Activated CD8-positive, alpha-beta memory T cell treated with anti-CD3 and anti-CD28 coated beads, Interleukin-2, amount 50 U/mL, for 1 hour (primary cell): ENCODE results near the gene HNF1A.
"Not testable (repeated sequence)": the region's sequence is repeated elsewhere in the genome, so short reads cannot be mapped to it uniquely, and the experiment has no call there.

ENCODE experiments used
- DNase-seq: peaks from one replicate; pipeline ENCODE4 v3.0.0-alpha.2; 2020; ENCODE audit errors: extremely low read depth

Gene HNF1A

DNA sequence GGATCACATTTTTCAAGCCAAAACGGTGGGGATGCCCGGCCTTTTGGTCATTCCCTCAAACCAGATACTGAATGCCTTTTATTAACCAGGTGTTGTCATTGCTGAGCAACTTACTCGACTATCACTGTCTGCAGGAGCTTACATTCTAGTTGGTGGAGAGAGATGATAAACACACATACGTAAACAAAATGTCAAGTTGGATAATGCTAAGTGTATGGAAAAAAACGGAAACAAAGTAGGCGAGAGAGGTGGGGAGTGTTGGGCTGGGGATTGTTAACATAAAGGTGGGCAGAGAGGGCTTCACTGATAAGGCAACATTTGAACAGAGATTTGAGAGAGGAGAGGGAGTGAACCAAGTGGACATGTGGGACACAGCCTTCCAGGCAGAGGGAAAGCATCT is 33.5 kb downstream of the HNF1A start:
- DNase-seq, result no peak

DNA sequence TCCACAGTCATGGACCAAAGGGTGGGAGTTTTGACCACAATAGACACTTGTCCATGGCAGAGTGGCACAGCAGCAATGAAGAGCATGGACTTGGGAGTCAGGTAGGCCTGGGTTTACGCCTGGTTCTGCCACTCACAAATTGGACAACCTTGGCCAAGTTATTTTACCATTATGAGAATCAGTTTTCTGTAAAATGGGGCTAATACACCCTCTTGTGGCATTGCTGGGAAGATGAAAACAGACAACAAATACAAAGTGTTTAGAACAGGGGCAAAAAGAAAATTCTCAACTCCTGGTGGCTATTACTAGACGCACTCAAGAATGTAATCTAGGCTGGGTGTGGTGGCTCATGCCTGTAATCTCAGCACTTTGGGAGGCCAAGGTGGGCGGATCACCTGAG is 35.4 kb downstream of the HNF1A start:
- DNase-seq, result no peak

DNA sequence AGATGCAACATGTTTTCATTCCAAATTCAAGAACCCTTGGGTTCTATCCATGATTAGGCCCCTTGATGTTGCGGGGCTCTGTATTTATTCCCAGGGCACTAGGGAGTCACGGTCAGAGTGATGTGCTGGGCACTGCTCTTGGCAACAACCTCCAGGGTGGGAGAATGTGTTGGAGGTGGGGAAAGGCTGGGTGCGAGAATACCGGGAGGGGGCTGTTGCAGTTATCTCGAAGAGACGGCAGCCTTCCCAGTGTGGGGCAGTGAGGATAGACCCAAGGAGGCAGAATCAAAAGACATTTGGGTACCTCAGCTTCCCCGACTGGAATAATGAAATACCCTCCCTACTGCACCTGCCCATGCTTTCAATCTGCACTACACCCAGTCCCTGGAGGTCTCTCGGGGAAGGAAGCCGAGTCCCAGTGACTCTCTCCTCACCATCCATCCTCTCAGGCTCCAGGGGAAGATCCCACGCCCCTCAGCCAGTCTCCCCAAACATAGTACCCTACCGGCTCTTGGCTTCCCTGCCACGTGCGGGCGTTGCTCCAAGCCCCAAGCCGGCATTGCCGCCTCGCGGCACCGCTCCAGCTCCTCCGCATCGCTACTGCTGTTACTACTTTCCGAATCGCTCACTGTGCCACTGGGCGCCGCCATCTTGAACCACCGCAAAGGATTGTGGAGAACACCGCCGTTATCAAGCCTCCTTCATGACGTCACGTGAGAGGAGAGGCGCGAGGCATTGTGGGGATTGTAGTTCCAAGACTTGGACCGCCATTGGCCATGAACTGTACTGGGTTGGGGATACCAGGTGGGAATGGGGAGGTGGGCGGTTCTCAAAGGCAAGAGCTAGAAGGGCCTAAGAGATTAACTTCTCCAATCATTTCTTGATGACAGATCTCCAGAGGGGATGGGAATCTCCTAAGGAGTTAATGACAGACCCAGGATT is 37.8 kb downstream of the HNF1A start, which contains the start of gene C12orf43:
TSS of gene C12orf43 (minus strand) at position 663 of the 942 bp plus-strand sequence. CDS start at position 650, 13 bp downstream.
- DNase-seq, result peak; percentile 86

DNA sequence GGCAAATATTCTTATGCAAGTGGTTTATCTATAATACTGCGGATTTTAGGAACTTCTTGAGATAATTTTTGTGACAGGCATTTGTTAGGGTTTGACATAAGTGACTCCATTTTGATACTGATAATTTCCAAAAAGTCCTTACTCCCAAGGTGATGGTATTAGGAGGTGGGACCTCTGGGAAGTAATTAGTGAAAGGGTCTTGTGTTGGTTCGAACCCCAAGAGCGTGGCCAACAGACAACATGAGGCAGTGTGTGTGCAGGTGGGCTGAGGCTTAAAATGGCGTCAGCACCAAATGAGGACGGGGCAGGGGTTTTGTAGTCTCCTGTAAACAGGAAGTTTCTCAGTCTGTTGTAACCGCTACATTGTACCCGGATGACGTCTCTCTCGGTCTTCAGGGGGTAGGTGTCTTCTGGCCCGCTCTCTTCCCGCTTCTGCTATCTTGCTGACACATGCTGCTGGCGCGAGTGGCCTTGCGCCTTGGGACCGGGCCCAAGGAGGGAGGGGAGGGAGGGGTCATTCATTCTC is 39.7 kb downstream of the HNF1A start:
- no peak for DNase-seq

DNA sequence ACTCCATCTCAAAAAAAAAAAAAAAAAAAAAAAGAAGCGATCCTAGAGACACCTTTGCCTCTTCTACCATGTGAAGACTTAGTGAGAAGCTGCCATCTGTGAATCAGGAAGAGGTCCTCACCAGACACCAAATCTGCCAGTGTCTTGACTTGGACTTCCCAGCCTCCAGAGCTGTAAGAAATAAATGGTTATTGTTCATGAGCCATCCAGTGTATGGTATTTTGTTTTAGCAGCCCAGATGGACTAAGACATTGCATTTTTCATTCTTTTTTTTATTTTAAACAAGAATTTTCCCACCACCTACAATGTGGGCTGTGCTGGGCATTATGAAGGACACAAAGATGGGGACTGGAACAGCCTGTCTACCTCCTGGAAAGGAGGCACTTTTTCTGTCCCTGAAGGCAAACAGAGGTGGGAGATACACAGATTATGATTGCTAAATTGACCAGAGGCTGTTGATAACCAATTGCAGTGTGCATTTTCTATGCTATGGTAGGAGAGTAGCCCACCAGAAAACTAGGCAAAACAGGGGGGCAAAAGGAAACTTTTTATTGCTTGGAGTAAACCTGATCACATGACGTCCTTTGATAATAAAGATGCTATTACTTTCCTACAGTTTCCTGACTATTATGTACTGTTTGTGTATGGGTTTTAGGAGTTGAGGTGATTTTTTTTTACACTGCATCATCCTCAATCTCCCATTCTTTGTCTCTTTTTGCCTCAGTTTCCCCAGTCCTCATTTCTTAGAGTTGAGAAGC is 40.7 kb downstream of the HNF1A start:
- DNase-seq, result no peak

DNA sequence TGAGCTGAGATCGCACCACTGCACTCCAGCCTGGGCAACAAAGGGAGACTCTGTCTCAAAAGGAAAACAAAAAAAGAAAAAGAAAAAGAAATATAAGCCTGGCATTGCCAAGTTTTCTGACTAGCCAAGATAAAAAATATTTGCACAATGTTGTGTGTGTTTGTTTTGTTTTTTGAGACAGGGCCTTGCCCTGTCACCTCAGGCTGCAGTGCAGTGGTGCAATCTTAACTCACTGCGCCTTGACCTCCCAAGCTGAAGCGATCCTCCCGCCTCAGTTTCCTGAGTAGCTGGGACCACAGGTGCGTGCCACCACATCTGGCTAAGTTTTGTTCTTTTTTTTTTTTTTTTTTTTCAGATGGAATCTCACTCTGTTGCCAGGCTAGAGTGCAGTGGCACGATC is 43.4 kb downstream of the HNF1A start:
- DNase-seq, result no peak

DNA sequence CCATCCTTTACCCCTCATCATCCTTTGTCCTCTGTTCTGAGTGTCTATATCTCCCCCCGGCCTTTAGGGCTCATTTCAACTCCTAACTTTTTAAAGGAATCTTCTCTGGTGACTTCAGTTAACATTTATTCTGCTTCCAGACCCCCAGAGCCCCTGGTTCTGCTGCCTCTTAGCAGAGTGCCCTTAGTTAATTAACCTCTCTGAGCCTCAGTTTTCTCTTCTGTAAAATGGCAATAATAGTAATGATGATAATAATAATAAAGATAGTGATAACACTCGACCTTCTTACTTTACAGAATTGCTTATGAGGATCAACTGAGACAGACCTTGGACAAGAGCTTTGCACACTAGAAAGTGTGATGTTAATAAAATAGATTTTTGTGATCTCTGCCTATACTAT is 44.4 kb downstream of the HNF1A start:
- no peak for DNase-seq

DNA sequence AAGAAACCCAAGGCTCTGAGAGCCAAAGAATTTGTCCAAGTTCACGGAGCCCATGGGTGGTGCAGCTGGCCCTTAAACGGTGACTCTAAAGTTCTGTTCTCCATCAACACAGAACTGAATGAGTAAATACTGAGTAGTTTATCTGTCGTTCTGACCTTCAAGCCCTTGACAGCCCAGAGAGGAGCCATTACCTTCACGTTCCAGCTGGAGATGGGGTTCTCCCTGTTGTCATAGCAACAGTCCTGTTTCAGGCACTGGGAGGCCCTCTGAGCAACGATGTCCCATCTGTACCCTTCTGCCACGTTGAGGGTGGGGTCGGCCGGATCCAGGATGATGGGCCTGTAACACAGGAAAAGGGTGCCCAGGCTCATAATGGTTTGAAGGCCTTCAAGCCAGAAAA is 45.5 kb downstream of the HNF1A start:
- no peak for DNase-seq

DNA sequence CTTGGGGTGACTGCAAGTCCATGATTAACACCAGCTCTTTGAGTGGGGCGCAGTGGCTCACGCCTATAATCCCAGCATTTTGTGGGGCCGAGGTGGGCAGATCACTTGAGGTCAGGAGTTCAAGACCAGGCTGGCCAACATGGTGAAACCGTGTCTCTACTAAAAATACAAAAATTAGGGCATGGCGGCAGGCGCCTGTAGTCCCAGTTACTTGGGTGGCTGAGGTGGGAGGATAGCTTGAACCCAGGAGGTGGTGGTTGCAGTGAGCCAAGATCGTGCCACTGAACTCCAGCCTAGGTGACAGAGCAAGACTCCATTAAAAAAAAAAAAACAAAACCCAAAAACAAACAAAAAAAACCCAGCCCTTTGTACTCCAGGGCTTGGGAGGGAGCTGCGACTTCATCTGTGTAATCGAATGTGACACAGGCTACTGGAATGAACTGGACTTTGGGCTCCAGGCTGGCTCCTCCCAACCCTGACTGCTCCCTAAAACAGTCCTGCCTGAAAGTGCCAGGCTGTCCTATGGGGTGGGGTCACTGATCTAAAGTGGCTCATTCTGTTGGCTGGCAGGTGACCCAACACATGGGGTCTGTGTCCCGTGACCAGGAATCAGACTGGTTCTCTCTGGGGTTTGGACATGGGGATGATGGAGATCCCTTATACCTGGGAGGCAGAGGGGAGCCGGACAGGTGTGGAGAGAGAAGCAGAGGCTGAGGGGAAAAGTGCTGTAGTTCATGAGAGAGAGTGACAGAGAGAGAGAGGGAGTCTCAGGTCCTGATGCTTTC is 47.3 kb downstream of the HNF1A start:
- no peak for DNase-seq

DNA sequence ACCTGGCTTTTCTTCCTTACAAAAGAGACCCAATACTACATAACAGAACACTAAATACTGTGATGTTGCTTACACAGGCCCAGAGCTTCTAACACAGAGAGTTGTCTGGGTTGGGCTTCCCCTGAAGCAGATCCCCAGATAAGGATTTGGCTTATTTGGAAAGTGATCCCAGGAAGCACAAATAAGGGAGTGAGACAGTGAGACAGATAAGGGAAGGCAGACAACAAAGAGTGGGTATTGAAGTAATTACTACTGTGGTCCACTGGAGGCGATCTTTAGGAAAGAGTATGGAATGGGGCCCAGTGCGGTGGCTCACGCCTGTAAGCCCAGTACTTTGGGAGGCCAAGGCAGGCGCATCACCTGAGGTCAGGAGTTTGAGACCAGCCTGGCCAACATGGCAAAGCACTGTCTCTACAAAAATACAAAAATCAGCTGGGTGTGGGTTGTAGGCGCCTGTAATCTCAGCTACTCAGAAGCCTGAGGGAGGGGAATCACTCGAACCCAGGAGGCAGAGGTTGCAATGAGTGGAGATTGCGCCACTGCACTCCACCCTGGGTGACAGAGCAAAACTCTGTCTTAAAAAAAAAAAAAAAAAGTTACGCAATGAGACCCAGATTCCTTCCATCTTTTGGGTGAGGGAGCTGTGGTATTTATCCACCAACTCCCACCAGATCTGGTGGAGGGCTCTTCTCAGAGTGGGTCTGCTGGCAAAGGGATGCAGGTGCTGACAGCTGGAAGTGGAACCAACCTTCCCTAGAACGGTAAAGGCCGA is 48.1 kb downstream of the HNF1A start:
- no peak for DNase-seq

DNA sequence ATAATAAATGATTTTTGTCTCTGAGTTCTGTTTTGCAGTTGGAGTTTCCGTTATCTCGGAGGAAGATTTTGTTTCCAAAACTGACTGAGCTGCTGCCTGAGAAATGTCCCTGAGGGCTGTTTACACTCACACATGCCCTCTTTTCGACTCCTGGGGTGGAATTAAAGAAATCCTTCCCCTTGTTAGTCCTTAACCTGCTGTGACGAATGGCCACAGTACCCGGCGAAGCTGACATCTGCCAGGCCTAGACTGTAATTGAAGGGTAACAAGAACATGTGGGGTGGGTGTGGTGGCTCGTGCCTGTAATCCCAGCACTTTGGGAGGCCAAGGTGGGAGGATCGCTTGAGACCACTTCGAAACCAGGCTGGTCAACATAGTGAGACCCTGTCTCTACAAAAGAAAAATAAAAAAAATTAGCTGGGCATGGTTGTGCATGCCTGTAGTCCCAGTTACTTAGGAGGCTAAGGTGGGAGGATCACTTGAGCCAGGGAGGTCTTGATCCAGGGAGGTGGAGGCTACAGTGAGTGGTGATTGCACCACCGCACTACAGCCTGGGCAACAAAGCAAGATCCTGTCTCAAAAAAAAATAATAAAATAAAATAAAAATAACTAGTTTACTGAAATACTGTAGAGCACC is 52.4 kb downstream of the HNF1A start:
- DNase-seq, result no peak

DNA sequence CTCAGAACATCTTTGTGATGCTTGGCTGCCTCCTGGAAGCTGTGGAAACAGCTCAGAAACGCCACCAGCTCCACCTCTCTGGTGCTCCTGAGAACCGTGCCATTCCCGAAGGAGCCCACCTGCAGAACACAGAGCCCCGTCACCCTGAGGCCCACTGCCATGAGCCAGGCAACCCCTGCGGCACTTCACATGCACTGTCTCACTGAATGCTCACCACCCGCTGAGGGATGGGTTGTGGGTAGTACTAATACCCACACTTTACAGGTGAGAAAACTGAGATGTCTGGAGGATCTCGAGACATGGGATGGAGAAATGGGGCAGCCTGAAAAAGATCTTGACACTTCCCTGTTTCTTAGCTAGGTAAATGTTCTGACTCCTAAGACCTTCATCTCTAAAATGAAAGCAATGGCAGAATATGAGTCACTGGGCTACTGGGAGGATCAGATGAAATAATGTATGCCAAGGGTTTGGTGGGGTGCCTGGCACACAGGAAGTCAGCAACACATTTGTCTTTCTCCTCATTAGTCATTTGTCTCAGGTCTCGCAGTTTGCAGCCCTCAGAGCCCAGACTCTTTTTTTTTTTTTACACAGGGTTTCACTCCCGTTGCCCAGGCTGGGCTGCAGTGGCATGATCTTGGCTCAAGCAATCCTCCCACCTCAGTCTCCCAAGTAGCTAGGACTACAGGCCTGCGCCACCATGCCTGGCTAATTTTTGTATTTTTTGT is 55.4 kb downstream of the HNF1A start:
- DNase-seq, result peak; percentile 38

DNA sequence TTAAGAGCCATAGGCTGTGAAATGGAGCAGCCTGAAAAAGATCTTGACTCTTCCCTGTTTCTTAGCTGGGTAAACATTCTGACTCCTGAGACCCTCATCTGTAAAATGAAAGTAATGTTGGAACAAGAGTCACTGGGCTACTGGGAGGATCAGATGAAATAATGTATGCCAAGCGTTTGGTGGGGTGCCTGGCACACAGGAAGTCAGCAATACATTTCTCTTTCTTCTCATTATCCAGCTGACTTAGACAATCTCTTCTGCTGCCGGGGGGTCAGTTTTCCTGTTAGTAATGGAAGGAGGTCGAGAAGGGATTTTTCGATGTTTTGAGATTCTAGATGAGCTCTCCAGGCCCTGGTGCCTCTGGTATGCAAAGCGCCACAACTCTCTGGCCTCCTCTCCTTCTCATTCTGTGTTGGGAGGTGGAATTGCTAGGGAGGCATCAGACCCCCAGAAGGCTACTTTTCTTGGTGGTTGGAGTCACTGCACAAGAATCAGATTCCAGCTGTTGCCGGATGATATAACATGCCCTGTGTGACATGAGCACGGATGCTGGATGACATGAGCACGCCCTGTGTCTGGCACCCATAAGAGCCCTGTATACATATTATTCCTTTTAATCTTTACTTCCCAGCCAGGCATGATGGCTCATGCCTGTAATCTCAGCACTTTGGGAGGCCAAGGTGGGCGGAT is 56.4 kb downstream of the HNF1A start:
- DNase-seq, result no peak

DNA sequence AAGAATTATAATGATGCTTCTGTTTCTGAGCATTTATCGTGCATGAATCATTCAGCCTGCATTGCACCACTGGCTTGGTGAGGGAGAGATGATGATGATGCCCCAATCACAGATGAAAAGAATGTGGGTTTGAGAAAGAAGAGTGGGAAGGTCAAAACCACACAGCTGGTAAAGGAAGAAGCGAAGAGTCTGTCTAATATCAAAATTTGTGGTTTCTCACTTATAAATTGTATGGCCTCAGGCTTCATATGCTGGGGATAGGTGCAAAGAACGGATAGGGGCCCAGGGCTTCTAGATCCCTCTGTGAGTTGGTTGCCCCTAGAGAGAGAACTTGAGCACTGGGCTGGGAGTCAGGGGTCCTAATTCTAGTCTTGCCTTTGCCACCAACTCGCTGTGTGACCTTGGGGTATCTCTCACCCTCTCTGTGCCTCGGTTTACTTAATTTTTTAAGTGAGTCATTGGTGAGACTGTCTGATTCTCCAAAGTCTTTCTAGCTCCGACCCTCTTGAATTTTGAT is 58.5 kb downstream of the HNF1A start:
- no peak for DNase-seq

DNA sequence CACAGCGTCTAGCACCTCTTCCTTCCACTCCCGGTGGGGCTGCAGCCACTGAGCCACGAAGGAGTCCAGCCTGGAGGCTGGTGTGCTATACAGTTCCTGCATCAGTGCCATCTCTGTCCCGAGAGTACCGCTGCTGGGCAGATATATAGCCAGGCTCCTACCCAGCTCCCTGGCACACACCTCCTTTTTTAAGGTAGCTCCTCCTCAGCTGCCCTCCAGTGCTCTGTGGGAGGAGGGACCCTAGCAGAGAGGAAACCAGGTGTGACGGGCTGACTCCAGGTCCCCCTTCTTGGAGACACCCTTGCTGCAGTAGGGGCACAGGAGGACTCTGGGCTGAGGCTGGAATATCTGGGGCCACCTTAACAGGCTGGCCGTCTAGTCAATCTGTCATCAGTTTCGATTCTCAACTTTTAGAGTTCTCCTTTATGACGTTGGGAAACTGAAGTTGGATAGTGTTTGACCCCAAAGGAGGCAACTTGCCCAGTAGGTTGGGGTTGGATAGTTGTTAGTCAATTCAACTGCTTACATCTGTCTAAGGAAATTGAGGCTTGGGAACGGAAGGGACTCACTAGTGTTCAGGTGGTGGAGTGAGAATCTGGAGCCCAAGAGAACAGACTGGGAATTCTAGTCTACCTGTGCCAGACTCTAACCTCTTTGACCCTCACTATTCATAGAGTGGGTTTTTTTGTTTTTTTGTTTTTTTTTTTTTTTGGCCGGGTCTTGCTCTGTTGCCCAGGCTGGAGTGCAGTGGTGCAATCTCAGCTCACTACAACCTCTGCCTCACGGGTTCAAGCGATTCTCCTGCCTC is 60.7 kb downstream of the HNF1A start, which contains the start of gene OASL:
TSS of gene OASL (minus strand) at position 386 of the 808 bp plus-strand sequence. CDS start at position 111, 275 bp downstream.
- DNase-seq, result peak; percentile 23

DNA sequence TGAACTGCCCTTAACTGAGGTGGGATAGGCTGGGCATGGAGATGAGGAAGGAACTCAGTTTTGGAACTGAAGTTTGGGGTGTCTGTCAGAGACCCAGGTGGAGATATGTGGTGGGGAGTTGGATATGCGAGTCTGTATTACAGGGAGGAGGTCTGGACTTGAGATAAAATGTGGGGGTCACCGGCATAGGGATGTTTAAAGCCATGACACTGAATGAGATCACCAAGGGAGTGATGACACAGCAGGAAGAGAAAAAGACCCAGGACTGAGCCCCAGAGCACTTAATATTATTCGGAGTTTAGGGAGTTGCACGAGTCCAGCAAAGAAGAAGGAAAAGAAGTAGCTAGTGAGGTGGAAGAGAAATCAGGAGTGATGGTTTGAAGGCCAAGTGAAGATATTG is 64.7 kb downstream of the HNF1A start:
- no peak for DNase-seq

DNA sequence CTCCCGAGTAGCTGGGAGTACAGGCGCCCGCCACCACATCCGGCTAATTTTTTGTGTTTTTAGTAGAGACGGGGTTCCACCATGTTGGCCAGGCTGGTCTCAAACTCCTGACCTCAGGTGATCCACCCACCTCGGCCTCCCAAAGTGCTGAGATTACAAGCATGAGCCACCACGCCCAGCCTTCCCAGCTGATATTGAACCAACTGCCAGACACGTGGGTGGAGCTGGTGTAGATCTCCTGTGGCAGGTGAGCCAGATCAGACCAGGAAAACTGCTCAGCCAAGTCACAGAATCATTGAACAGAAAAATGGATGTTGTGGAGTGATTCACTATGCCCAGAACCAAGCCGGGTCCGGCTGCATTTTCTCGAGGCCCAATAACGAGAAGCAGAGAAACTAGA is 69.1 kb downstream of the HNF1A start:
- DNase-seq, result not testable (repeated sequence)

DNA sequence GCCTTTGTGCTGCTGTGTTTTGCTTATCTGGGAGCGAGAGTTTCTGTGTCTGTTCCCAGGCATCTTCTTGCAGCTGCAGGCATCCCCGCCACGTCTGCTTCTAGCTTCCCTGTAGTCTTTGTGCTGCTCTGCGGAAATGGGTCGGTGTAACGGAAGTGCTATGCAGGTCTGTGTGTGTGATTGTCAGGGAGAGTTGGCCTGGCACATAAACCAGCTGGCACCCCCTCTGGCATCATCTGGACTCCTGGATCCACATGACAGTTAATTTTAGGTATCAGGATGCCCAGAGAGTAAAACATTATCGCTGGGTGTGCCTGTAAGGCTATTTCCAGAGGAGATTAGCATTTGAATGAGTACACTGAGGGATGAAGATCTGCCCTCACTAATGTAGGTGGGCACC is 70.1 kb downstream of the HNF1A start:
- no peak for DNase-seq
